Endothelial cell of umbilical vein (primary cell): Measurements from ENCODE around the gene COLGALT1. TPM values are rescaled to one million over a fixed set of nuclear protein-coding genes. Genes with fewer than 3 reads are reported as not detected.

Source experiments
- BruUV-seq: library from RNA; stranded (reverse); fragments of 400-500 nt; replicated peaks from 2 replicates; lab custom pipeline; 2021; lab: Mats Ljungman, UMichigan
- CTCF ChIA-PET: fragments of 300-600, 350-600 bp; sonication (Branson Sonifier 250); formaldehyde crosslinking; loops from one replicate; lab custom pipeline; 2021; ENCODE audit warnings: antibody characterized with exemption, inconsistent platforms; lab: Charles Lee
- POLR2A ChIA-PET: fragments of 300-600, 350-600 bp; sonication (Branson Sonifier 250); formaldehyde crosslinking; loops from one replicate; lab custom pipeline; 2021; ENCODE audit warnings: antibody characterized with exemption, inconsistent platforms; lab: Charles Lee
- DNase-seq: peaks from one replicate; pipeline ENCODE4 v3.0.0-alpha.2; 2011; ENCODE audit warnings: low read depth, low spot score
- FAIRE-seq: peaks from 2 replicates; lab custom pipeline; 2011; peaks lifted over from hg19 to GRCh38; lab: Jason Lieb, UNC
- H2AFZ ChIP-seq: 2 replicates; pipeline ENCODE4 v1.6.0; 2012; ENCODE audit warnings: low read depth, low read length, control low read depth, inconsistent platforms
- H3K27ac ChIP-seq: 2 replicates; pipeline ENCODE4 v1.5.1; 2011; ENCODE audit warnings: low read depth, mild to moderate bottlenecking, control low read depth, low read length, moderate library complexity; ENCODE audit not compliant: insufficient read depth
- H3K27me3 ChIP-seq, 2 experiments: 2 replicates each; pipeline versions ENCODE4 v1.6.0 to v1.6.1; 2011; ENCODE audit warnings: low read length in 2 of 2, mixed read lengths in 1 of 2; ENCODE audit not compliant: control insufficient read depth in 2 of 2, insufficient read depth in 2 of 2
- H3K36me3 ChIP-seq, 2 experiments: 2 replicates in 1 of 2; 3 replicates in 1 of 2; pipeline ENCODE4 v1.5.1; 2011; ENCODE audit warnings: low read length in 2 of 2, mild to moderate bottlenecking in 1 of 2, moderate library complexity in 1 of 2; ENCODE audit not compliant: control insufficient read depth in 2 of 2, insufficient read depth in 2 of 2; ENCODE audit errors: extremely low read depth in 1 of 2
- H3K4me1 ChIP-seq: 3 replicates; pipeline ENCODE4 v1.5.1; 2011; ENCODE audit warnings: mild to moderate bottlenecking, low read length; ENCODE audit not compliant: control insufficient read depth, insufficient read depth; ENCODE audit errors: extremely low read depth
- H3K4me2 ChIP-seq: 2 replicates; pipeline ENCODE4 v1.6.1; 2011; ENCODE audit warnings: low read length, control low read depth, mixed read lengths; ENCODE audit not compliant: insufficient read depth
- H3K4me3 ChIP-seq, 3 experiments: fragments of 200-600 bp in 1 of 3; sonication (generic), shearing (Covaris generic) in 1 of 3; replicated peaks in 1 of 3; 2 replicates each; pipeline ENCODE4 v1.5.1; 2011 to 2016; ENCODE audit warnings: control low read depth in 3 of 3, low read length in 3 of 3, mild to moderate bottlenecking in 2 of 3, inconsistent platforms in 1 of 3, low read depth in 1 of 3, moderate library complexity in 1 of 3; ENCODE audit not compliant: insufficient read depth in 1 of 3
- H3K79me2 ChIP-seq: 2 replicates; pipeline ENCODE4 v1.6.0; 2012; ENCODE audit warnings: low read length, inconsistent platforms; ENCODE audit not compliant: control insufficient read depth, insufficient read depth
- H3K9ac ChIP-seq: replicated peaks from 2 replicates; pipeline ENCODE3; 2011; ENCODE audit warnings: low read length, control low read depth; ENCODE audit not compliant: insufficient read depth; ENCODE audit errors: extremely low read depth
- H3K9me1 ChIP-seq: replicated peaks from 3 replicates; pipeline ENCODE4 v1.6.0; 2011; ENCODE audit warnings: mild to moderate bottlenecking, low read length; ENCODE audit not compliant: control insufficient read depth, insufficient read depth; ENCODE audit errors: extremely low read depth
- H3K9me3 ChIP-seq: replicated peaks from 2 replicates; pipeline ENCODE4 v1.5.1; 2012; ENCODE audit warnings: low read length, inconsistent platforms; ENCODE audit not compliant: control insufficient read depth, insufficient read depth
- H4K20me1 ChIP-seq: replicated peaks from 2 replicates; pipeline ENCODE3; 2011; ENCODE audit warnings: mild to moderate bottlenecking, low read length; ENCODE audit not compliant: control insufficient read depth, insufficient read depth; ENCODE audit errors: extremely low read depth
- CTCF ChIP-seq, 2 donors: IDR thresholded peaks; 1 replicate in 1 of 2; 2 replicates in 1 of 2; pipeline ENCODE4 v1.5.1; 2011; ENCODE audit warnings: low read length in 2 of 2, mild to moderate bottlenecking in 2 of 2, moderate library complexity in 2 of 2, control low read depth in 1 of 2, inconsistent platforms in 1 of 2, low read depth in 1 of 2; ENCODE audit not compliant: insufficient read depth in 1 of 2; ENCODE audit errors: extremely low read depth in 1 of 2
- EZH2 ChIP-seq: IDR thresholded peaks from 2 replicates; pipeline ENCODE4 v1.6.1; 2012; ENCODE audit warnings: borderline replicate concordance, low read depth, mild to moderate bottlenecking, moderate library complexity, low read length, inconsistent platforms; ENCODE audit not compliant: severe bottlenecking
- FOS ChIP-seq: IDR thresholded peaks from 2 replicates; pipeline ENCODE4 v1.6.1; 2011; ENCODE audit warnings: mild to moderate bottlenecking, low read length, moderate library complexity, borderline replicate concordance; ENCODE audit not compliant: insufficient read depth
- GATA2 ChIP-seq: IDR thresholded peaks from 2 replicates; pipeline ENCODE4 v1.7.0; 2011; ENCODE audit warnings: low read depth, mild to moderate bottlenecking, moderate library complexity, mixed read lengths, low read length; ENCODE audit not compliant: insufficient read length, insufficient read depth
- JUN ChIP-seq: IDR thresholded peaks from 2 replicates; pipeline ENCODE4 v1.6.1; 2011; ENCODE audit warnings: borderline replicate concordance, low read depth; ENCODE audit not compliant: insufficient read length, insufficient read depth
- MYC ChIP-seq: IDR thresholded peaks from one replicate; pipeline ENCODE4 v1.6.1; 2011; ENCODE audit warnings: mild to moderate bottlenecking, low read depth, low read length
- POLR2A ChIP-seq: IDR thresholded peaks from 2 replicates; pipeline ENCODE4 v1.6.1; 2012; ENCODE audit warnings: low read depth, mild to moderate bottlenecking, control low read depth, low read length
- POLR2AphosphoS5 ChIP-seq: IDR thresholded peaks from 2 replicates; pipeline ENCODE4 v1.6.1; 2012; ENCODE audit warnings: low read depth, mild to moderate bottlenecking, control low read depth, low read length, moderate library complexity; ENCODE audit not compliant: insufficient read depth
- dilution Hi-C: fragments of 300-500 bp; cut with MboI; formaldehyde crosslinking; loops from one replicate; pipeline ENCODE4 v1.15.0; 2019; ENCODE audit warnings: low sequenced_read_pairs; ENCODE audit not compliant: extremely low pct_ligation_motif_present
- intact Hi-C: fragments of 100-400 bp; cut with micrococcal nuclease; formaldehyde crosslinking; loops from one replicate; pipeline ENCODE4 v1.10.0; 2022
- polyA plus RNA-seq, 4 experiments: library from polyadenylated mRNA; depleted of rRNA in 3 of 4; stranded (reverse) in 3 of 4; unstranded in 1 of 4; fragments of >200 nt; gene quantifications; 2 replicates each; pipeline versions ENCODE4 v1.2.1 to v1.2.3, GENCODE V29; 2011 to 2012; ENCODE audit warnings: missing spikeins in 1 of 4
- total RNA-seq: library from RNA; stranded (reverse); gene quantifications from 2 replicates; pipeline ENCODE4 v1.2.3, GENCODE V29; 2021
- TF ChIP-seq, protein P1 (sequence below): IDR thresholded peaks from 2 replicates; pipeline ENCODE4 v1.6.1; 2011; ENCODE audit not compliant: insufficient read depth, insufficient read length

Gene COLGALT1
- total and polyA plus RNA-seq, 2 donors (not counting 3 experiments of a cell fraction or from before 2014, with no cell fraction given): 263 to 355 TPM

DNA sequence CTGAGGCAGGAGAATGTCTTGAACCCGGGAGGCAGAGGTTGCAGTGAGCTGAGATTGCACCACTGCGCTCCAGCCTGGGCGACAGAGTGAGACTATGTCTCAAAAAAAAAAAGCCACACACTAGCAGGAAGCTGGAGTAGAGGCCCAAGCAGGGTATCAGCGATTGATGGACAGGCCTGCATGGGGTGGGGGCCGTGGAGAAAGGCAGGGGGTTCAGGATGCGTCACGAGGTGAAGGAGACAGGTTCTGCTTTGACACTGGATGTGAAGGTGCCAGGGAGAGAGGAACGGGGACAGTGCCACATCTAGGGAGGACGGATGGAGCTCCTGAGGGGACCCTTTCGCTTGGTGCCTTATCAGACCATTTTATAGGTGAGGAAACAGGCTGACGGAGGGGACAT lies 7.1 kb downstream of the COLGALT1 start:
- no peak overlapping the region for H3K4me3 ChIP-seq
- no TSS peak for BruUV-seq
- no peak overlapping the region for H2AFZ ChIP-seq
- FAIRE-seq (no peak), DNase-seq (no peak)
- dilution Hi-C loops (no loop called here), intact Hi-C loops (no loop called here)
- ChIA-PET CTCF (interaction anchor here (0.7 to 2.2 kb wide), 3 partner anchors 10 to 176 kb away, joined by 3 to 15 read pairs (median 4); no protein-coding TSS in a partner anchor), POLR2A (interaction anchor here (0.5 to 0.7 kb wide), 2 partner anchors 9 to 22 kb away, joined by 3 to 5 read pairs; no protein-coding TSS in a partner anchor)
- no peaks in the 10 kb centered on the region for H3K9me3 ChIP-seq
- H4K20me1 ChIP-seq: no peaks in the 10 kb centered on the region
- peaks cover 6 to 43% of the 10 kb centered on the region in 2 experiments for H3K36me3 ChIP-seq
- H3K9ac ChIP-seq: no peak overlapping the region
- peaks cover 7% of the 10 kb centered on the region for H3K79me2 ChIP-seq
- no peak overlapping the region for H3K4me2 ChIP-seq
- H3K9me1 ChIP-seq: no peaks in the 10 kb centered on the region
- no peaks in the 10 kb centered on the region for H3K27me3 ChIP-seq
- H3K4me1 ChIP-seq: peaks cover 17% of the 10 kb centered on the region
- H3K27ac ChIP-seq: no peak overlapping the region
- TF ChIP-seq POLR2AphosphoS5 (no peak), POLR2A (no peak), EZH2 (no peak), JUN (no peak), MYC (no peak), FOS (no peak), GATA2 (no peak)

- Histone ChIP-seq H4K20me1 (no peaks in the 10 kb centered on the region), H3K27me3 (no peaks in the 10 kb centered on the region), H3K27ac (no peak overlapping the region), H3K79me2 (peaks cover 3% of the 10 kb centered on the region), H3K9me3 (no peaks in the 10 kb centered on the region), H2AFZ (no peak overlapping the region), H3K4me2 (no peak overlapping the region), H3K9ac (no peak overlapping the region), H3K4me1 (peaks cover 9% of the 10 kb centered on the region), H3K4me3 (no peak overlapping the region), H3K36me3 (peaks cover 4 to 46% of the 10 kb centered on the region in 2 experiments), H3K9me1 (no peaks in the 10 kb centered on the region)
- BruUV-seq: no TSS peak
- ChIA-PET POLR2A (no interaction called here), CTCF (no interaction called here)
- DNase-seq (no peak), FAIRE-seq (no peak)
- intact Hi-C loops (no loop called here), dilution Hi-C loops (no loop called here)
- TF ChIP-seq JUN (no peak), FOS (no peak), POLR2AphosphoS5 (no peak), GATA2 (no peak), POLR2A (no peak), MYC (no peak), CTCF (IDR thresholded peaks at IDR 0.05; ENCODE audit: extremely low read depth in 1 of 2, insufficient read depth in 1 of 2, low read depth in 1 of 2, low read length in 2 of 2) (no peak), EZH2 (no peak)
- TF ChIP-seq, protein P1, sequence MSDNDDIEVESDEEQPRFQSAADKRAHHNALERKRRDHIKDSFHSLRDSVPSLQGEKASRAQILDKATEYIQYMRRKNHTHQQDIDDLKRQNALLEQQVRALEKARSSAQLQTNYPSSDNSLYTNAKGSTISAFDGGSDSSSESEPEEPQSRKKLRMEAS: no peak
Measured at GRCh38 chr19:17564781-17565180, 9.3 kb downstream of the COLGALT1 start.
